HG03060 (cell line): ENCODE data around the gene AATF.
"Not testable (repeated sequence)": the region's sequence is repeated elsewhere in the genome, so short reads cannot be mapped to it uniquely, and the experiment has no call there.

Source experiments
- ATAC-seq: cut with Tn5 transposase; IDR thresholded peaks from one replicate; pipeline ENCODE4 v1.9.1; 2021; ENCODE audit warnings: low read depth, moderate number of reproducible peaks; ENCODE audit not compliant: unreplicated experiment

The AATF gene

DNA sequence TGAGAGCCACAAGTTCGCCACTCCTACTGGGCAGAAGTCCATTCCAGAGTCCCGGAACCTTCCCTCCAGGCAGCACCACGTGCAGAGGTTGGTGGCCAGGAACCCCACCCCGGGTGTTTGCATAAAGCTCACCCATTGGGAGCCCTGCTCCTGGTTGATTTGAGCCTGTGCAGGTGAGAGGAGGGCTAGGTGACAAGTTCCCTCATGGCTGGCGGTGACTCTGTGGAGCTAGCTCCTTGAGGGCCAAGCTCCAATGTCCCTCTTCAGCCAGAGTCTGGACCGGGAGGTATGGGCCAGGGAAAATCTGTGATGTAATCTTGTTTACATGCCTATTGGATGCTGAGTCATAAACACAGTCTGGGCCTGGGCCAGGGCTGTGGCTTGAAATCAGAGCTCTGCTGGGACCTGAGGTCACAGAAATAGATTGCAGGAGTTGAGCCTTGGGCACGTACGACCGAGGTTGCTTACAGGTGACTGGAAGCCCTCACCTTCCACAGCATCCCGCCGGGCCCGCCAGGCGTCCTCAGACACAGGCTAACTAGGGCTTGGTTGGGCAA lies 118.9 kb downstream of the AATF start:
- ATAC-seq, result no peak

DNA sequence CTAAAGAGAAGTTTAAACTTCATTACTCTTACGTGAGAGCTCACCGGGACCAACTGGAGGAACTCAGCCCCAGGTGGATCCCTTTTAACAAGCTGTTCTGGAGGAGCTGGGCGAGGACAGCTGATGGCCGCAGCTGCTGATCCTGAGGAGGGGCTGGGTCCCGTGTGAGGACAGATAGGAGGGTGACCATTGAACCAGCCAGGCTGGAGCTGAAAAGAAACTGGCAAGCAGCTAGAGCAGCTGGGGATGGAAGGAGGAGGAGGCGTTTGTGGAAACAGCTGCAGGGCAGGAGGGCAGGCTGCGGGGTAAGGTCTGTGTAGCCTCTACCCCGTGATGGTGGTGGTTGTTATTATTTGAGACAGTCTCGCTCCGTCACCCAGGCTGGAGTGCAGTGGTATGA lies 119.5 kb downstream of the AATF start:
- no peak for ATAC-seq

DNA sequence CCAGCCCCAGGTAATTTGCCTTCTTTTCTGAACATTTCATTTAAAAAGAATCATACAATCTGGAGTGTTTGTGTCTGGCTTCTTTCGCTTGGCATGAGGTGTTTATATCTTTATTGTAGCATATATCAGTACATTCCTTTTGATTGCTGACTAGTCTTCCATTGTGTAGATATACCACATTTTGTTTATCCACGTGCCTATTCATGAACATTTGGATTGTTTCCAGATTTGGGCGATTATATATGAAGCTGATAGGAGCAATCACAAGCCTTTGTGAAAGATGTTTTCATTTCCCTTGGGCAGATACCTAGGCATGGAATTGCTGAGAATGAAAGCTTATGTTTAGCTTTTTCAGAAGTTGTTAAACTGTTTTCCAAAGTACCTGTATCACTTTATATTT lies 120.3 kb downstream of the AATF start:
- ATAC-seq, result no peak

DNA sequence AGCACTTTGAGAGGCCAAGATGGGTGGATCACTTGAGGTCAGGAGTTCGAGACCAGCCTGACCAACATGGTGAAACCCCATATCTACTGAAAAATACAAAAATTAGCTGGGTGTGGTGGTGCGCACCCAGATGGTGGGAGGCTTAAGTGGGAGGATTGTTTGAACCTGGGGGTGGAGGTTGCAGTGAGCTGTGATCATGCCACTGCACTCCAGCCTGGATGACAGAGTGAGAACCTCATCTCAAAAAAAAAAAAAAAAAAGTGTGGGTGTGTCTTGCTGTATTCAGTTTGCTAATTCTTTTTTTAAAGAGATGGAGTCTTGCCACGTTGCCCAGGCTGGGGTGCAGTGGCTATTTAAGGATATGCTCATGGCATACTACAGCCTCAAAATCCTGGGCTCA lies 124.7 kb downstream of the AATF start:
- ATAC-seq, result not testable (repeated sequence)

DNA sequence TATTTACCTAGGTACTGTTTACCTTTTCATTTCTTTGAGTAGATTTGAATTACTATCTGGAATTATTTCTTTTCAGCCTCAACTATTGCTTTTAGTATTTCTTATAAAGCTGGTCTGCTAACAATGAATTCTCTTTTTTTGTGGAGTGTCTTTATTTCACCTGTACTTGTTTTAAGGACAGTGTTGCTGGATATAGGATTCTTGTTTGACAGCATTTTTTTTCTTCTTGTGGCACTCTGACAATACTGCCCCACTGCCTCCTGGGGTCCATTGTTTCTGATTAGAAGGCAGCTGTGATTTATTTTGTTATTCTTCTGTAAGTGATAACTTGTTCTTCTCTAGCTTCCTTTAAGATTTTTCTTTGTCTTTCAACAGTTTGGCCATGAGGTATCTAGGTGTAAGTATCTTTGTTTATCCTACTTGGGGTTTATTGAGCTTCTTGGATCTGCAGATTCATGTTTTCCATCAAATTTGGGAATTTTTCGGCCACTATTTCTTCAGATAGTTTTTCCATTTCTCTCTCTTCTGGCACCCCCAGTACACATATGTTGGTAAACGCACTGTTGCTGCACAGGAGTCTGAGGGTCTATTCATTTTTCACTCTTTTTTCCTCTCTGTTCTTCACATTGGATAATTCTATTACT lies 130.4 kb downstream of the AATF start:
- no peak for ATAC-seq

DNA sequence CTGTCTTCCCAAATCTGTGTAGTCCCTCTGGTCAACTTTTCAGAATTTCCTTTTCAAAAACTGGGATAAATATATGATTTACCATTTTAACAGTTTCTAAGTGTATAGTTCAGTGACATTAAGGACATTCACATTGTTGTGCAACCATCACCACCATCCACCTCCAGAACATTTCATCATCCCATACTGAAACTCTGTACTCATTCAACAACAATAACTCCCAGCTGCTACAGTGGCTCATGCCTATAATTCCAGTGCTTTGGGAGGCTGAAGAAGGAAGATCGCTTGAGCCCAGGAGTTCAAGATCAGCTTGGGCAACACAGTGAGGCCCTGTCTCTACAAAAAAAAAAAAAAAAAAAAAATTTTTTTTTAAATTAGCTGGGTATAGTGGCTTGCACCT lies 131.0 kb downstream of the AATF start:
- ATAC-seq, result no peak

DNA sequence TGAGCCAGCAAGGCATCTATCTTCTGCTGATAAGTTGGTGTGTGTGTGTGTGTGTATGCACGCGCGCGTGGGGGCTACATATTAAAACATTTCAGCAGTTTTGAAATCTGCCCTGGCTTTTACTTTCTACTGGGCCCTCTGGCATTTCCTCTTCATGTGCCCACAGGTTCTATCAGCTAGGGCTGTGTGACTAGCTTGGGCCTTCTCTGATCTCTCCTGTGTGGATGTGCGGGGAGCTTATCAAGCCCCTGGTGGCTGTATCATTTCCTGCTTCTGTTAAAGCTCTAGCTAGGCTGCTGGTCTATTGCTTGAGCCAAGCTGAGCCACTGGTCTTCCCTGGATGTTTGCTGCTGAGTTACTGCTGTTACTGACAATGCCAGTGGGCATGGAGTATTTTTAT lies 132.5 kb downstream of the AATF start:
- no peak for ATAC-seq

DNA sequence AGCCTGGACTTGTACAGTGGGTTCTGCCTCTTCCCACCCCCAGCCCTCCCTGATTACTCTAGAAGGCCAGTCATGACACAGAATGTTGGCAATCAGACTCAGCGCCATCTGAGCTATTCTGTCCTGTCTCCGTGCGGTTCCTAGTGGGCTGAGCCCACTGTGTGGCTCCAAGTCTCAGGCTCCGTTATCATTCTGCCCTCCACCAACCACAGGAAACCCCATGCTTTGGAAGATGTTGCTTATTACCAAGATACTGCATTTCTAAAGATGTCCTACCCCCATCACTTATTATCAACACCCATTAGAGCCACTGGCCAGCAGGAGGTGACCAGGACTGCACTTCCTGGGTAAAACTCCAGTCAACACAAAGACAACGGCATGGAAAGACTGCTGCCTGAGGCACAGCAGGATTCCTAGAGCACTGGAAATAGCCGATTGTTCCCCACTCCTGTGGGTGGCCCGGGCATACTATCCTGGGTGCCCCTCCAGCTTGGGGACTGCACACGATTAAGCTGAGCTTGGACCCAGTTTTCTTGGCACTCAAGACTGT lies 133.6 kb downstream of the AATF start:
- no peak for ATAC-seq

DNA sequence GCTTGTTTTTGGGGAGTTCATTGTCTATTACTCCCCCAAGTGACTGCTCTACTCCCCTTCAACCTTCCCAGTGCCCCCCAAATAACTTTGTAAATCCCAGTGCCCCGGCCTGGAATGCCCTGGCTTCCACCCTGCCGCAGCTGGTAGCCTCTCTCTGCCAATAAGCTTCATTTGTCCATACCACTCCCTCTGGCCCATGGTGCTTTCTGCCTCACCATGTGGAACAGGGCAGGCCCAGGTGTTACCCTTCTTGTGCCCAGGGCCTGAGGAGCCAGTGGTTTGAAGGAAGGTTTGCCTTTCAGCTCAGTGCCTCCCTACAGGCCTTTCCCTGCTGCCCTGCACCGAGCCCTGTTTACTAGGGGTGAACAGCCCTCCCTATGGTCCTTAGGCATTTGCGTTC lies 134.2 kb downstream of the AATF start:
- no peak for ATAC-seq

DNA sequence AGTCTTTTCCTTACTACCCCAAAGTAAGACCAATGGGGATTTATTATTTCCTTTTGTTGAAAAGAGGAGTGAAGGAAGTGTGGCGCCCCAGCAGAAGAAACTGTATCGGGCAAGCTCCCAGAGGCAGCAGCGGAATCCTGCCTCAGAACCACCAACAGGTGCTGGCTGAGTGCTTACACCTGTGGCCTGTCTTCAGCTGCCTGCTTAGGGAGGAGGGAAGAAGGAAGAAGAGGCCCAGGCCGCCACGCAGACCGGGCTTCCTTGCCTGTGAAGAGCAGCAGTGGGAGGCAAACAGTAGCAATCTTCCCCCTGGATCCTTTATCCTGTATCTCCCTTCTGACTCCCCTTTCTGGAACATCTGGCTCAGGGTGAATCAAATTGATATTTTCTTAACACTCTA lies 134.7 kb downstream of the AATF start:
- ATAC-seq, result no peak

DNA sequence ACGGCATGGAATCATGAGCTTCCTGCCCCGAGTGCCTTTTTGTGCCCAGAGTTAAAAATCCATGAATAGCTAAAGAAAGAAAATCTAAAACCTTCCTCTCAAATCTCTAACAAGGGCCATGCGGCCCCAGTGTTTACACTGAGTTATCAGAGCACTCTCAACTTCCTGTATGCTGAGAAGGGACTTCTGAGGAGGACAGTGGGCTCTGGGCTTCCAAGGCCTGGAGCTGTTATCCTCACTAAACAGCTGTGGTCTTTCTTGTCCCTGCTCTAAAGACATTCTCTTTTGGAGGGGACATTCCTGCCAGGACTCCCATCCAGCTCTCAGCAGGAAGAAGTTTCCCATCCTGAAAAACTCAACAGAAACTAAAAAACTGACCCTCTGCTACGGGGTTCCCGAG lies 135.6 kb downstream of the AATF start:
- no peak for ATAC-seq

DNA sequence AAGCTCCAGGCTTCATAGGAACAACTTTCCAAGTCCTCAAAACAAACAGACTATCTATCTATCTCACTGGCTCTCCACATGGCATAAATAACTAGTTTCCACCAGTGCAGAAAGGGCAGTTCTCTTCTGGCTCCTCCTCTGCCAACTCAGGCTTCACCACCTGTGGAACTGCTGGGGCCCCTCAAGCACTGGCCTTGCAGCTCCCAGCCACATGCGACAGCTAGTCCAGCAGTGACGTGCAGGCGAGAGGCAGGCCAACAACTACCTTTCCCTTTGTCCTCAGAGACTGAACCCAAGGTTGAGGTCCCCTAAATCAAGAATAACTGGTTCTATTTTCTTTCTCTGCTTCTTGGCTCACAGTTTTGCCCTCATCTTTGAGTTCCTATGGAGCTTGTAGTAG lies 137.6 kb downstream of the AATF start:
- ATAC-seq, result no peak

DNA sequence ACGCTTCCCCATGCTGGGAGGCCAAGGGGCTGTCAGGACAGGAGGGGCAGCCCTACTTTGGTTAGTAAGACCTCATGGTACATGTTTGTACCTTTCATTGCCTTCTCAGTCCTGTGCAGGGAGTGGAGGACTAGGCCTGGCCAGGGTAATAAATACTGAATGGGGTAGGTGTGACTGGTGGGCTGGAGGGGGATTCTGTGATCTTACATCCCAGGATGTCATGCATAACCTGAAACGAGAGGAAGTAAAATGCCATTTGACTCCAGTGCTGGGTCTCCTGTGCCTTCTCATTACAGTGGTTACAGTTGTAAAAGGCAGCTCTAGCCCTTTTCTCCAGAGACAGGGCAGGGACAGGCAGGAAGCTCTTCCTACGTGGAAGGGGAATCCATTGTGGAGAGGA lies 138.2 kb downstream of the AATF start:
- no peak for ATAC-seq

DNA sequence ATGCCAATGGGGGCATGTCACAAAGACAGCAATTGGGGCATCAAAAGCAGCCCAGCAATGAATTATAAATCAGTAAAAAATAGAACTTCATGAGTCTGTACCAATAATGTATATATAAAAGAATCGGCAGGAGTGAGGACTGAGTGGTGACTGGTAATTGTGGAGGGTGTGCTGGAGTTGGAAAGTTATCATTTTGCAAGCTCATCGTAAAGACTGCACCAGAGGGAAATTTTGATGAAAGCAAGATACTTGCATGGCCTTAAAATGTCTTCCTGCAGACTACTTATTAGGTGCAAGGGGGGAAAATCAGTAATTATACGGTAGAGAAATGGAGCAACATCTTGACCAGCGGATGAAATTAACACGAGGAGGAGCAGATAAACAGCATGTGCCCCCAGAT lies 138.9 kb downstream of the AATF start:
- no peak for ATAC-seq

DNA sequence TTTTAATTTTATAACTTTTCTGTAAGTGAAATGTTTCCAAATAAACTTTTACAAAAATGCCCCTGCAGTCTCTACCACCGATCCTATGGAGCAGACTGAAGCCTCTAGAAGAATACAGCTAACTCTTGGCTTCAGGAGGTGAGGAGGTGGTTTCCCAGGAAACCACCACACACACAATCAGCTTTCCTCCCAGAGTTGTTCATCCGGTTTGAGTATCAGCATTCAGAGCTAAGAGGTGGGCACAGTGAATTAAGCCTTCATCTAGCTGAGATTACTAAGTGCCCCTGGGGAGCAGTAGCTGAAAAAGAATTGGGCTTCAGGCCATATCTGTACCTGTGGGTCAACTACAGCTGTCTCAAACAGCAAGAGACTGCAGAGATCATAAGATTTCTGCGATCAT lies 139.7 kb downstream of the AATF start:
- ATAC-seq, result no peak

DNA sequence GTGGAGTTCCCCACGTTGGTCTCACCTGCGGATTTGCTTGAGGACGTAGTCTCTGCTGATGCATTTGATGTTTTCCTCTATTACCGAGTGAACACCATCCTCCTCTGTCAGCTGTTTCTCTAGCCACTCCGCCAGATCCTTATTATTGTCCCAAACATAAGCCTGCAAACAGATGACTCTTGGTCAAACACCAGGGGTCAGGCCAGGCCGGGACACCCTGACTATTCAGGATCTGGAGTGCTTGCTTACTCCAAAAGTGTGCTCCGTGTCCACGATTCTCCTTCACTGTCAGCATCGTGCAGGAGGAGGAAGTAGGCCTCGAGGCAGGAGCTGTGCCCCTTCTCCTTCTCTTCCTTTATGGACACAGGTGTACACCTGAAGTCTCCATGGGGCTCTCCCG lies 140.2 kb downstream of the AATF start:
- ATAC-seq, result no peak

DNA sequence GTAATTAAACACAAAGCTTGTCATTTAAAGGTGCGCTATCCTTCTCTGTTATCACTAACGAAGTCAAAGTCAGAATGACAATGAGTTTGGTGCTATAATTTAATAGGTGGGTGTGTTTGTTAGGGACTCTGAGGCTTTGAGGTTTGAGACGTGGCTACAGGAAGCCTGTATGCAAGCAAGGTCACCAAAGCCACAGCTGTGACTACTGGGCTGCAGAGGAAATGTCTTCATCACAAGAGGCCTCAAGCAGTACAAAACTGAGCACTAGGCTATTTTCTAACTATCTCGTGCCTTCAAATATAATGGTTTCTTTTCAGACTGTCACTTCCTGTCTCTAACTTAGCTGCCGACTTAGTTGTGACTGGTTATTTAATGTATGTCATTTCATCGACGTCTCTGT lies 141.2 kb downstream of the AATF start:
- no peak for ATAC-seq

DNA sequence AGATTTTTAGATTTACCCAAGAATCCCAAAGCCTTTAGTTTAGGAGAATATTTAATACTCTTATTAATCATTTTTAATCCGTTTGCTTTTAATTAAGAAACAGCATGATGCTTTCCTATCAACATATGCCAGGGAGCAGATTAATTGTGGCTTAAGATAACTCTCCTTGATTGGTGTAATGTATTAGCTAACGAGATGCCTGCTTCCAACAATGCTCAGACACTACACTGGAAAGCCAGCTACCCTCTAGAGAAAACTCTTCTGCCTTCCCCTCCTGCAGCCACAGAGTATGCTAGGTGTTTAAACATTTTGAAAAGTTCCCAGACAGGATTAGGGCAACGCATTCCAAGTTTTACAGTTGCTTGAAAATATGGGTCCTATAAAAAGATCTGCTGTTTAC lies 142.2 kb downstream of the AATF start:
- ATAC-seq, result no peak

DNA sequence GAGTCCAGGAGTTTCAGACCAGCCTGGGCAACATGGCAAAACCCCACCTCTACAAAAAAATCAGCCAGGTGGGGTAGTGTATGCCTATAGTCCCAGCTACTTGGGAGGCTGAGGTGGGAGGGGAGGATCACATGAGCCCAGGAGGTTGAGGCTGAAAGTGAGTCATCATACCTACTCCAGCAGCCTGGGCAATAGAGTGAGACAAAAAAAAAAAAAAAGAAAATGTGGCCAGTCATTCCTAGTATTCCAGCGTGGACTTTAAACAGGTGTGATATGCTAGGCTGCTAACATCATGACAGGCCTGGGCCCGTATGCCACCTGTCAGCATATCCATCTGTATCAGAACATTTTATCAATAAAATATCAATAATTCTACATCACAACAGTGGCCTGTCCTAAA lies 143.3 kb downstream of the AATF start:
- ATAC-seq, result no peak

DNA sequence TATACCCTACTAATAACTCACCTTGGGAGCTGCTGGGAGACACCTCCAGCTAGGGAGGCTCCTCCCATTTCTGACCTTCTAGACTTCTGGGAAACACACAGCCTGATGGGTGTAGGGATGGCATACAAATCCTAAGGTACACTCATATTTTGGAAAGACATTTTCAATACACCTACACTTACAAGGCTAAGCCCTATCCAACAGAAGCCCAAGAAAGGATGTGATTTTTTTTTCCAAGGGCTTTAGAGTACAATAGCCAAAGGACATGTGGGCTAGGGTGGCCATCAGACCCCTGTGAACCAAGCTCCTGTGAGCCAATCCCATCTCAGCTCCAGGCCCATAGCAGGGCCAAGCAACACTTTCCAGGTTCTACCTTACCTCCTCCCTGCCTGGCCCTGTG lies 143.9 kb downstream of the AATF start:
- no peak for ATAC-seq

DNA sequence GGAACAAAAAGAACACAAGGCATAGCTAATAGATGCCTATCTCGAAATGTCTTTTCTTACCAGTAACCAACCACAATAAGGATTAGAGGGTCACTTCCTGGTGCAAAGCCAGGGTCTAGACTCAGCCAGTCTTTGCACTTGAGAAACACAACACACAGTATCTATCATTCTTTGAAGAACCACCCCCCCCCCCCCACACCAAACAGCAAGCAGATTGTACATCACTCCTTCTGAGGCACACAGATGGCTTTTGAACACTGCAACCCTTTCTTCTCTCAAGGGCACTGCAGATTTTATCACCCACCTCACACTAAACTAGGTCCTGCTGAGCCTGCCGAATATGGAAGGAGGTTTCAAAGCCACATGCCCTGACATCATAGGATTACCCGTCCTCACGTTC lies 145.6 kb downstream of the AATF start:
- no peak for ATAC-seq

DNA sequence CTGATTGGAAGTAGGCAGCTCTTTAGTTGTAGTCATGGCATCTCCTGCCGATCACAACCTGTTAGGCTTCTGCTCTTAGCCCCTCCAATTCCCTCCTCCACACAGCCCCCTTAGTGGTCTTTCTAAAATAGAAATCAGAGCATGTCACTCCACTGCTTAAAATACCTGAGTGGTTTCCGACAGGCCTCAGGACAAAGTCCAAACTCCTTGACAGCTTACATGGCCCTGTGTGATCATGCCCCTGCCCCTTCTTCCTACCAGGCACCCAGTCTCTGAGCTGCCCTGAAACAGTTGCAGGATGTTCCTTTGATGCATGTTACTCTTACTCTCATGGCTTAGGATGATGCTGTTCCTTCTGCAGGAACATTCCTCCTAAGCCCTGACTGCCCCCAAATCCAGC lies 147.3 kb downstream of the AATF start:
- no peak for ATAC-seq

DNA sequence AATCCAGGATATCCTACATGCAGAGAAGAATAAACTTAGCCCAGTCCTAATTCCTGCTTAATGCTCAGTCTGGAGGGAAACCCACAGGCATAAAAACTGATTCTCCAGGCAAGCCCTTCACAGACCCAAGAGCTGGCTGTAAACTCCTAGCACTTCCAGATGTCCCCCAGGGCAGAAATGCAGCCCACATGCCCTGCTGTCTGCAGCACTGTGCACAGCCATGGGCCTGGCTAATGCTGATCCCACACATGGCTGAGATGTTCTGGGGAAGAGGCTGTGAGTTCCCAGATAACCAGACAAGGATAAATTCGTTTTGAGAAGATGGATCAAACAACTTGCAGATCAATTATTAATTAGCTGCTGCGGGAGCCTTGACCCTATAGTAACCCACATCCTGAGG lies 148.4 kb downstream of the AATF start:
- ATAC-seq, result no peak
